ENCODE data around the gene AGER.

Gene AGER

DNA sequence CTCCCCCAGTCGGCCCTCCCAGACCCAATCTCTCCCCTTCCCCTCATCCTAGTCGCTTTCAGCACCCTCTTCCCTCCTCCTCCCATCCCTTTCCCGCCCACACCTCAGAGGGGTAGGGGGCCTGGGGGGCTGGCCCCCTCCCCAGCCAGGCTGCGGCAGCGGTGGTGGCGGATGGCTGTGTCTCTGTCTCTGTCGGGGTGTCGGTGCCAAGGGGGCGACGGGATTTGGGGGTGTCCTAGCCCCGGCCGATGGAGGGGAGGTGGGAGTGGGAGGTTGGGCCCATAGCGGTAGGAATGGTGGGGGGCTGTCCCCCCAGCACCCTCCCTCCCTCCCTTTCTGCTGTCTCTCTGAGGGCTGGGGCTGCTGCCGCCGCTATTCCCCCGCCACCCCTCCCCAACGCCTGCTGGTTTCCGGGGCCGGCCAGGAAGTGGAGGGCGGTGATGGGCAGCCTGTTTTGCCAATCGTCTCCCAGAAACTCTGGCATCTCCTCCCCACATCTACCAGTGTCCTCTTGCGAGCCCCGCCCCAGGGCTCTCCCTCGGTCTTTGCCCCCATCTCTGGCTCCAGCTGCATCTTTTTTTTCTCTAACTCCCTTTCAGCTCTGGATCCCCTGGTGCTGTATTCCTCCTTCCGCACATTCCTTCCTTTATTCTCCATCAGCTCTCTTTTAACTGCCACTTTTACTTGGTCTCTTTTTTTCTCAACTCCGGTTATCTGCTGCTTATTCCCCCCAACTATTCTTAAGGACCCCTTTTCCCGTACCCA is 8.2 kb downstream of the AGER start, which contains the start of gene AGPAT1:
Gene AGPAT1 (minus strand): TSS at position 374 of the 765 bp plus-strand sequence. CDS start 4,588 bp downstream, outside the sequence.
- Histone ChIP-seq H3K36me3 (peaks cover 17% of the 10 kb centered on the region), H3K27ac (peak within 1 kb of the TSS; percentile 96), H3K9me3 (ENCODE audit: severe bottlenecking) (no peaks in the 10 kb centered on the region), H3K27me3 (ENCODE audit: insufficient read depth, low read depth, severe bottlenecking) (no peaks in the 10 kb centered on the region), H3K4me3 (ENCODE audit: low read depth, low read length) (peak within 1 kb of the TSS; percentile 85)
- peak; percentile 100 for DNase-seq
- TF ChIP-seq, protein P1, sequence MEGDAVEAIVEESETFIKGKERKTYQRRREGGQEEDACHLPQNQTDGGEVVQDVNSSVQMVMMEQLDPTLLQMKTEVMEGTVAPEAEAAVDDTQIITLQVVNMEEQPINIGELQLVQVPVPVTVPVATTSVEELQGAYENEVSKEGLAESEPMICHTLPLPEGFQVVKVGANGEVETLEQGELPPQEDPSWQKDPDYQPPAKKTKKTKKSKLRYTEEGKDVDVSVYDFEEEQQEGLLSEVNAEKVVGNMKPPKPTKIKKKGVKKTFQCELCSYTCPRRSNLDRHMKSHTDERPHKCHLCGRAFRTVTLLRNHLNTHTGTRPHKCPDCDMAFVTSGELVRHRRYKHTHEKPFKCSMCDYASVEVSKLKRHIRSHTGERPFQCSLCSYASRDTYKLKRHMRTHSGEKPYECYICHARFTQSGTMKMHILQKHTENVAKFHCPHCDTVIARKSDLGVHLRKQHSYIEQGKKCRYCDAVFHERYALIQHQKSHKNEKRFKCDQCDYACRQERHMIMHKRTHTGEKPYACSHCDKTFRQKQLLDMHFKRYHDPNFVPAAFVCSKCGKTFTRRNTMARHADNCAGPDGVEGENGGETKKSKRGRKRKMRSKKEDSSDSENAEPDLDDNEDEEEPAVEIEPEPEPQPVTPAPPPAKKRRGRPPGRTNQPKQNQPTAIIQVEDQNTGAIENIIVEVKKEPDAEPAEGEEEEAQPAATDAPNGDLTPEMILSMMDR (IDR thresholded peaks at IDR 0.05; ENCODE audit: low read depth, low read length), result no peak

DNA sequence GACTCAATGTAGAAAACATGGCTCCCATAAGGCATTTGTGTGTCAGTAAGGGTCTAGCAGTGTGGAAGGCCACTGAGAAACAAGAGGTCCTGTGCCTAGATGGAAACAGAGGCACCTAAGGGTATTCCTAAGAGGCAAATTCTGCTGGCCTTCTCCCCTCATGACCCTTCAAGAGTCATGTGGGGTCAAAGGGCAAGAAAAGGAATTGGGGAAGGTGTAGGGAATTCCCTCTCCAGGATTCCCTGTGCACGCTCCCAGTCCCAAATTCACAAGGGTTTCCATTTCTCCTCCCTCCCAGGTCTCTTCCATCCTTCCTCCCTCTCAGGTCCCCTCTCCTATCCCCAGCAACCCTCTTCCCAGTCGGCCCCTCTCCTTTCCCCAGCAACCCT is 8.7 kb downstream of the AGER start:
- H3K27me3 ChIP-seq (ENCODE audit: insufficient read depth, low read depth, severe bottlenecking), result no peaks in the 10 kb centered on the region
- peaks cover 19% of the 10 kb centered on the region for H3K36me3 ChIP-seq
- TF ChIP-seq, protein P1 (IDR thresholded peaks at IDR 0.05; ENCODE audit: low read depth, low read length), result no peak
- H3K9me3 ChIP-seq (ENCODE audit: severe bottlenecking), result no peaks in the 10 kb centered on the region
- H3K4me3 ChIP-seq (ENCODE audit: low read depth, low read length), result peak overlapping the region; percentile 85
- peak overlapping the region; percentile 75 for H3K27ac ChIP-seq
- no peak for DNase-seq

DNA sequence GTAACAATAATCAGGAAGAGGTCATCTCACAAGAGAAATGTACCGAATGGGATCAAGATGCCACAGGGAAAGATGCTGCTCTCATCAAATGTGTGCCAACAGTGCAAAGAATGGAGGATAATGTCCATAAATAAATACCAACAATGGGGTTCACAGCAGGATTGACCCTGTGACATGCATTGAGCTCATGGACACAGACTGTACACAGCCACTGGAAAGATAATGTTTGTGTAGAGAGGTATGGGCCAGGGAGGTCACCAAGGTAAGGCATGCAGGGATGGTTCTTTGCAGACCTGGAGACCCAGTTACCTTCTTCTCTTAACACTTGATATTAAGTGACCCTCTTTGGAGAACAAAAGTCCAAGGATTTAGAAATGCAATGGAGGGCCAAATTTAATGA is 9.6 kb downstream of the AGER start:
- DNase-seq, result no peak
- Histone ChIP-seq H3K4me3 (ENCODE audit: low read depth, low read length) (no peak overlapping the region), H3K27me3 (ENCODE audit: insufficient read depth, low read depth, severe bottlenecking) (no peaks in the 10 kb centered on the region), H3K9me3 (ENCODE audit: severe bottlenecking) (no peaks in the 10 kb centered on the region), H3K27ac (no peak overlapping the region), H3K36me3 (peaks cover 20% of the 10 kb centered on the region)
- TF ChIP-seq, protein P1 (IDR thresholded peaks at IDR 0.05; ENCODE audit: low read depth, low read length), result no peak

DNA sequence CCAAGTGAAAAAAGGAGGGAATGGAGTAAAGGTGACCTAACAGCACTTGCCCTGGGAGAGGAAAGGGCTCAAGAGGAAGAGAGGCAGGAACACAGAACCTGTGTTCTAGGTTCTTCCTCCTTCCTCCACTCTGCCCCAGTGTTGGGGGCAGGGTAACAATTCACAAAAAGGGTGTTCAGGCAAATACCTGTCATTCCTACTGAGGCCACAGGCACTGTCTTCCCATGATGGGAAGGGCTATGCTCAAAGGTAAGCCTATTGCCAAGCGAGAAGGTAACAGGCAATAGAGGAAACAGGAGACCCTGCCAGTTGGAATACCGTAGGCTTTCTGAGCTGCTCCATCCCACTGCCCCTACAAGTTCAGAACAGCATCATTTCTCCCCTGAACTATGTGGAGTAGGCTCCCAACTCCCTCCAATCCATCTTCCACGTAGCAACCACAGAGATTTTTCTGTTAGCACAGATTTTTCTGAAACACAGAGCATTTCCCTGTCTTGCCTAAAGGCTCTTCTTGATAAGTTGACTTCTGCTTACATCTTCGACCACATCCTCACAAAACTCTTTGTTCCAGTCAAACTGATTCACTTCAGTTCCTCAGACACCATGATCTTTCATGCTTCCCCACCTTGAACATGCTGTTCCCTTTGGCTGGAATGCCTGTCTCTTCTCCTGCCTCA is 10.9 kb downstream of the AGER start:
- DNase-seq, result no peak
- no peaks in the 10 kb centered on the region for H3K27me3 ChIP-seq (ENCODE audit: insufficient read depth, low read depth, severe bottlenecking)
- peaks cover 32% of the 10 kb centered on the region for H3K36me3 ChIP-seq
- TF ChIP-seq, protein P1 (IDR thresholded peaks at IDR 0.05; ENCODE audit: low read depth, low read length), result no peak
- H3K4me3 ChIP-seq (ENCODE audit: low read depth, low read length), result no peak overlapping the region
- no peaks in the 10 kb centered on the region for H3K9me3 ChIP-seq (ENCODE audit: severe bottlenecking)
- no peak overlapping the region for H3K27ac ChIP-seq

DNA sequence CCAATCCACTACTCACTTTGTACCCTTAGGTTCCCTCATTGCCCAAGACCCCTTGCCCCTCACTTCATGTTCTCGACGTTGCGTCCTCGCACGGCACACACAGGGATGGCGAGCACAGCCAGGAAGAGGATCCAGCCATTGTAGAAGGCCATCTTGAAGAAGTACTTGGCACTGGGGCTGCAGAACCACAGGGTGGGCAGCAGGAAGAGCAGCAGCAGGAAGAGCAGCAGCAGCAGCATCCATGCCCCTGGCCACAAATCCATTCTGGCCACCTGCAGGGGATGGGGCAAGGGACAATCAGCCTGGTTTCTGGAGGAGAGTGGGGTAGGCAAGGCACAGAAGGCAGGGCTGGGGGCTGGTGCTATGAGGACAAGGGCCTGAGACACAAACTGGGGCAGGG is 12.8 kb downstream of the AGER start:
- no peak overlapping the region for H3K27ac ChIP-seq
- H3K9me3 ChIP-seq (ENCODE audit: severe bottlenecking), result no peaks in the 10 kb centered on the region
- no peak overlapping the region for H3K4me3 ChIP-seq (ENCODE audit: low read depth, low read length)
- TF ChIP-seq, protein P1 (IDR thresholded peaks at IDR 0.05; ENCODE audit: low read depth, low read length), result no peak
- H3K27me3 ChIP-seq (ENCODE audit: insufficient read depth, low read depth, severe bottlenecking), result no peaks in the 10 kb centered on the region
- no peak for DNase-seq
- H3K36me3 ChIP-seq, result peaks cover 51% of the 10 kb centered on the region
